Posterior vena cava (tissue), 2 donors: Measurements from ENCODE around the gene THSD7B. TPM values are rescaled to one million over a fixed set of nuclear protein-coding genes. Genes with fewer than 3 reads are reported as not detected.
"Not testable (repeated sequence)": the region's sequence is repeated elsewhere in the genome, so short reads cannot be mapped to it uniquely, and the experiment has no call there.

Source experiments
- DNase-seq: peaks from one replicate; pipeline ENCODE4 v3.0.0-alpha.2; 2020; ENCODE audit warnings: low spot score
- intact Hi-C, 2 donors: fragments of 100-400 bp; cut with DNase I; formaldehyde crosslinking; loops; one replicate each; pipeline versions ENCODE4 v1.14.1 to v1.14.2; 2022 to 2023
- total RNA-seq, 2 donors: library from RNA; stranded (reverse); fragmentation: NEBNext Ultra II Directional; extraction: Animal tissue kit (Norgen Biotek cat#: 25700); gene quantifications; one replicate each; pipeline ENCODE4 v1.2.1, GENCODE V29; 2021
- donor health status: DM: yes; HTN: yes; CAD: no.
- donor health status: DM: yes; HTN: yes; CAD: no.

THSD7B gene
- total RNA-seq, 2 donors from 2014 or later = 0.76 to 1.2 TPM

DNA sequence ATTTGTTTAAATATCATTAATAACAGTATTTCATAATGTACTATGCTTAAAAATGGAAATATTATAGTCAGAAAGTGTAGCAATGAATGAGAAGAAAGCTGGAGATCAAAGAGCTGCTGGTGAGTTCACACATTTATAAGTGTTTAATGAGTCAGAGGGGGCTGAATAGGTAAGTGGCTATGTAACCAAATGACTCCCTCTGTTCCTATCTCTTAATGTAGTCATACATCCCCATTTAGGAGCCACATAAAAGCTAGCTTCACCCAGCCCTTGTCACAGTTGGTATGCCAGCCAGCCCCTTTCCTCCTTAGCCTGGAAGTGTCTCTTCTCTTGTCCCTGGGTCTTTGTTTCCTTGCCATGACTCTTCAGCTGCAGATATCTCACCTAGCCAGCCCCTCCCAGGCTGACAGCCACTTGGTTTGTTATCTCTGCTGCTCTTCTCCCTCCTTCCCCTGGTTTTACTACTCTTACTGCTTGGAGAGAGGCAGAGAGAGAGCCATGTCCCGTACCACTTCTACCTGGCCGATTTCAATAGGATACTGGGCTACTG is 760.4 kb downstream of the THSD7B start:
- DNase-seq = no peak
- intact Hi-C loops = no loop called here

DNA sequence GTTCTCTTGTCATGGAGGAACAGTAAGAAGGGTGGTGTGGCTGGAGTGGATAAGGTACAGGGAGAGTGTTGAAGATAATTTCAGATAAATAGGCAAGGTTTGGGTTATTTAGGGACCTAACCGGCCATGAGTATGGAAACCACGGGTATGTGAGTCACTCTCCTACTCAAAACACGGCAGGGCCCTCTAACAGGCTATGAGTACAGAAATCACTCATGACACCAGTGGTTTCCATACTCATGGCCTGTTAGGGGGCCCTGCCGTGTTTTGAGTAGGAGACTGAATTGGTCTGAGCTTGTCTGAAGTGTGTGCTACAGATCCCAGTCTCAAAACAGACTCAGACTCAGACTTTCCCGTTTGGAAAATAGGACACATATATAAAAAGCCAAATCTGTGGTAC is 770.6 kb downstream of the THSD7B start:
- intact Hi-C loops = no loop called here
- no peak for DNase-seq

DNA sequence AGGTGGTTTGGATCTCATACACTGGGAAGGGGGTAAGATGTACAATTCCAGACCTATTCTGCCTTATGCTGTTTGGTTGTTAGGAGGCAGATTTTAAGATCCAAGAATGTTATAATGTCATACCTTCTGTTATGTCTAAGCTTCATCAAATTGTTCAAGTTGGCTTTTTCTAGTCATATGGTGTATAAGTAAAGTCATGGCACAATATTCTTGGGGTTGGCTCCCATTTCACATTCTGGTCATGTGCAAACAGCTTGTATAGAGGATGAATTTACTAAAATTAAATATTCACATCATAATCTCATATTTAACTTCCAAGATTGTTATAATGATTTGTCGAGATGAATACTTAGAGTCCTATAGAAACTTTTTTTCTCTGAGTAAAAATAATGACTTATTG is 774.0 kb downstream of the THSD7B start:
- intact Hi-C loops = no loop called here
- no peak for DNase-seq

DNA sequence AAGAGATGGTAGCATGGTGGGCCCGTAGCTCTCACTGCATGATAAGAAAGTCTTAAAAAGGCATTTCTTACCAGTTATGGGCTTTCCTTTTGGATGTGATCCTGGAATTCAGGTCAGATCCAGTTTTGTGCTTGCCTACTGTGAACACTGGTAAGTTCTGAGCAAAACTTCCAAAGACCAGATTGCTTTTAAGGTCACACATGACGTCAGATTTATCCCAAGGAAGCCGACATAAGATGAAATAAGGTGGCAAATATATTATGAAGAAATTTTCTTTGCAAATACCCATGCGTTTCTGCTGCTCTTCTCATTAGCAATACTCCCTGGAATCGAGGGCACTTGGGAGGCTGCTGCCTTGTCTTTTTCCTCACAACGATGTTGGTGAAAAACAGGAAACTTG is 782.5 kb downstream of the THSD7B start:
- intact Hi-C loops = no loop called here
- DNase-seq = no peak

DNA sequence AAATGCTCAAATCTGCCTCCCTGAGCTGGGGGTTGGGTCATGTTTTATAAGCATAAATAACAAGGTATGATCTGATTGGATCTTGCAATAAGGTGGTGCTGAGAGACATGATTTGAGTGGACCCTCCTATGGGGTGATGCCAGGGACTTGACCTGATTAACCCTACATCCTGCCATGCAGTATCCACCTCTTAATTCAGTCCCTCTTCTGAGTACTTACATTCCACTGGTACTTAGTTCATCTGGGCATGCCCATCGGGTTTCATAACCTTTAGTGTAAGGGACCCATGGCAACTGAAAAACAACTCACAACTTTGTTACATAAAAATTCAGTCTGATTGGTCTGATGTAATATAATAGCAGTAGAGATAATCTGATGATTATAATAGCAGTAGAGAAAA is 801.0 kb downstream of the THSD7B start:
- intact Hi-C loops = no loop called here
- DNase-seq = no peak

DNA sequence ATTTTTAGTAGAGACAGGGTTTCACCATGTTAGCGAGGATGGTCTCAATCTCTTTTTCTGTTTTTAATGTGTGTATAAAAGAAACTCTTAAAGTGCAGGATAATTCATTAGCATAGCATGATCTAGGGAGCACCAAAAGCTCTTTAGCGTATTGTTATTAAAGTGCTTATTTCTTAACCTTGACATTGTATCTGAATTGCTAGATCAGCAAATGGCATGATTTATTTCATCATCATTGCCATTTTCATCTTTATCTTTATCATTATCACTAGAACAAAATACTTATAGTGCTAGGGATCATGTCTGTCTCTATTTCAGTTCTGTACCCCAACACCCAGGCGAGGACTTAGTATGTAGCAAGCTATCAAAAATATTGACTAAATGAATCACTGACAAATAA is 805.1 kb downstream of the THSD7B start:
- DNase-seq = no peak
- intact Hi-C loops = no loop called here

DNA sequence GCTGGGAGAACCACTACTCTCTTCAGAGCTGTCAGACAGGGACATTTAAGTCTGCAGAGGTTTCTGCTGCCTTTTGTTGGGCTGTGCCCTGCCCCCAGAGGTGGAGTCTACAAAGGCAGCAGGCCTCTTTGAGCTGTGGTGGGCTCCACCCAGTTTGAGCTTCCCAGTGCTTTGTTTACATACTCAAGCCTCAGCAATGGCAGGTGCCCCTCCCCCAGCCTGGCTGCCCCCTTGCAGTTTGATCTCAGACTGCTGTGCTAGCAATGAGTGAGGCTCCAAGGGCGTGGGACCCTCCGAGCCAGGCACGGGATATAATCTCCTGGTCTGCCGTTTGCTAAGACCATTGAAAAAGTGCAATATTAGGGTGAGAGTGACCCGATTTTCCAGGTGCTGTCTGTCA is 822.5 kb downstream of the THSD7B start:
- intact Hi-C loops = not testable (repeated sequence)
- peak; percentile 76 for DNase-seq

DNA sequence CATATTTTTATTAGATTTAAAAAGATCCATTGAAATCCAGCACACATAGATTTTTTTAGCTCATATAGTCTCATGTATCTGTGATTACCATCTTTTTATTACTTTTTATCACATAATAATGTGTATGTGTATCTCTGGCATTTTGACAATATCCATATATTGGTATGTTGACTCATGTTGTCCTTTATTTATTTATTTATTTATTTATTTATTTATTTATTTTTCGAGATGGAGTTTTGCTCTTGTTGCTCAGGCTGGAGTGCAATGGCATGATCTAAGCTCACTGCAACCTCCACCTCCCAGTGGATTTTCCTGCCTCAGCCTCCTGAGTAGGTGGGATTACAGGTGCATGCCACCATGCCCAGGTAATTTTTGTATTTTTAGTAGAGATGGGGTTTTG is 823.2 kb downstream of the THSD7B start:
- DNase-seq, intact Hi-C loops: not testable (repeated sequence)

DNA sequence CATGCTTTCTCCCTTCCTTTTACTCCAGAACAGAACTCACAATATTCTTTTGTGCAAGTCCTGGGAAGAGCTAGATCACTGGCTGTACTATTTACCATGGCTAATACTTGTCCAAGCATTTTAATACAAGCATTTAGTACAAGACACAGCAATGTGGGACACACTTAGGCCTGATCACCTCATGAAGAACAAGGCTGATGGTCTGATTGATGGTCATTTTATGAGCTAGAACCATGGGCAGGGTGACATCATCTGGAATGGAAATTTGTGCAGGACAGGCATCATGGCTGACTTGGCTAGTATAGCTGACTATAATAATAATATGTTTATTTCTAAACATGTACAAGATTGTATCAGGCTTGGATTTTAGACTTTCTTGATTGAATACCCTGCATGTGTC is 824.8 kb downstream of the THSD7B start:
- intact Hi-C loops = no loop called here
- no peak for DNase-seq

DNA sequence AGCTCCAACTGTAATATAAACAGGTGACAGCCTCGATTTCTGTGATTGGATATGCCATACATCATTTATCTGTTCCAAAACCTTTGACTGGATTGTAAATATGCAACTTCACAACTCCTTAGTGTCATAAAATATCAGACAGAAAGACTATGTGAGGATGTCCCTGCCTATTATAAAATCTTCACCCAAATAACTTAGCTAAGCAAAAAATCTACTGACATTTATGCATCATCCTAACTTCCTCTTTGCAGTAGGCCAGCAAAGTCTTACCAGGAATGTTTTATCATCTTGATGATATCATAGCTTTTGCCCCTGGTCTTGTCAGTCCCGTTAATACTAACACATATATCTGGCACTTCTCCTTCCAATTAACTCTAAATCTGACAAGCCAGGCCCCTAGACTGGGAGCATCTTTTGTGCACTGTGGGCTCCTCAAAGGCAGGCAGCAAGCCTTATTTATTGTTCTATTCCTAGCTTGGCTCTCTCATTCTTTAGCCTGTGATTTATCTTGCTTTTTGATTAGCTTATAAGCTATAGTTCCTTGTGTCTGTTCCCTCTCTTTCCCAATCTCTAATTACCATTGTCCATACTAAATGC is 842.5 kb downstream of the THSD7B start:
- intact Hi-C loops = no loop called here
- no peak for DNase-seq

DNA sequence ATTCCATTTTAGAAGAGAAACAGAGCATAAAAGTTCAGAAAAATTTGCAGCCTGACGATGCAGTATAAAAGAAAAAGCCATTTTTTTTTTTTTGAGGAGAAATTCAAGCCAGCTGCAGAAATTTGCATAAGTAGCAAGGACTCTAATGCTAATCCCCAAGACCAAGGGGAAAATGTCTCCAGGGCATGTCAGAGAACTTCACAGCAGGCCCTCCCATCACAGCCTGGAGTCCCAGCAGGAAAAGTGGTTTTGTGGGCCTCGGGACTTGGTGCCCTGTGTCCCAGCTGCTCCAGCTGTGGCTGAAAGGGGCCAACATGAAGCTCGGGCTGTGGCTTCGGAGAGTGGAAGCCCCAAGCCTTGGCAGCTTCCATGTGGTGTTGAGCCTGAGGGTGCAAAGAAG is 873.6 kb downstream of the THSD7B start:
- intact Hi-C loops = no loop called here
- DNase-seq = no peak

DNA sequence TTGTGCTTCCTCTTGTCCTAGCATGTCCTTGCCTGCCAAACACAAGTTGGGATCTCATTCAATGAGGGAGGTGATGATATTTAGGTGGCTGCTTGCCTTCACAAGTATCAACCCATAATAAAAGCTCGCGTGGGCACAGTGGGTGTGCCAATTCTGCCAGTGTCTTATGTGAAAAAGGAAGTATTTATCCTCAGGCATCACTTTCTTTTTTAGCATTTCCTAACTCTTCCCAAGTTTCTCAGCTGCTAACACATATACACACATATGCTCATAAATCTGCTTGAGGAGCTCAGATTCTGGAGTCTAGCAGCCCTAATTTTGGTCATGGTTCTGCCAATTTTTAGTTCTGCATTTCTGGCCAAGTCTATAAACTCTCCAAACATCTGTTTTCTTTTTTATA is 879.4 kb downstream of the THSD7B start:
- intact Hi-C loops = no loop called here
- DNase-seq = no peak

DNA sequence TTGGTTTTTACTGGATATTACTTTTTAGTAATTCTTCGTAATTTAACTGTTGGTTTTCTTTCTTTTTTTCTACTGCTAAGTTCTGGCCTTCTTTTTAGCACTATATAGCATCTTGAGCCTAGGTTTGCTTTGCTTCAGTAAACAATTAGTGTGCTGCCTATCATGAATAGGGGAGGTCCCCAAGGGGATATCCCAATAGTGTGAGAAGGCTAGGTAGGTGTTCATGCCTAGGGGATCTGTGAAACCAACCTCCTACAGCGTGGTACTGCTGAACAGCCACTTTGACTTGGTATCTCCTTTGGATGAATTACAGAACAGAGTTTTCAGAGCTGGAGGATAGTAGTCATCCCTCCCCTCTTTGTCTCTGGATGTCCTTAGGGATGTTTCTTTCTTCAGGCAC is 888.7 kb downstream of the THSD7B start:
- intact Hi-C loops = no loop called here
- no peak for DNase-seq

DNA sequence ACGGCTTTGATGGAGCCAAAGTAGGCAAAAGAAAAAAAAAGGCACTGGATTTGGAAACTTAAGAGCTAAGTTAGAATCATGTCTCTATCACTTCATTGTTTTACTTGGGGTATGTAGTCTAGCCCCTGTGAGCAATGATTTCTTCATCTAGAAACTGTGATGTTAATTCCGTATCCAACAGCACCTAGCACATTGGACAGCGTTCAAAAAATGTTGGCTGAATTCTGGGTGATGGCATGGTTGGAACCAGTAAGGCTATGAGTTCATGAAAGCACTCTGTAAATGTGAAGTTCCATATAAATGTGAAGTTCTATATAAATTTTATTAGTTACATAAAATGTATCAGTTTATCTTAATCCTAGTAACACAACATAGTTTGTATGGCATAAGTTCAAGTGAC is 890.5 kb downstream of the THSD7B start:
- DNase-seq = no peak
- intact Hi-C loops = no loop called here

DNA sequence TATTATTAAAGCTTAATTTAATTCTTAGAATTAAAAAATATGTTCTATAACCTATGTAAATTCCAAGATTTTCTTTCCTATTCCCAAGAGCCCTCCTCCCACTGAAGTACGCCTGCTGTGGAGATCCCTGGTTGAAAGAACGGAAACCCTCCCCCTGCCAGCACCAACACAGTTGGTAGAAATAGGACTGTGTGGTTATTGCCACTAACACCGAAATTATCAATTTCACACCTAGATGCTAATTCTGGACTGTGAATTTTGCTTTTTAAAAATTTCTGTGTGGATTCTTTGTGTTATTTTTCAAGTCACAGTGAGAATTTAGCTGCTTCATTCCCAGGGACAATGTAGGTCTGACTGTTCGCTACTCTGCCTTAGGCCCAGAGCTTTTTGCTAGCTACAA is 893.1 kb downstream of the THSD7B start:
- intact Hi-C loops = no loop called here
- DNase-seq = no peak

DNA sequence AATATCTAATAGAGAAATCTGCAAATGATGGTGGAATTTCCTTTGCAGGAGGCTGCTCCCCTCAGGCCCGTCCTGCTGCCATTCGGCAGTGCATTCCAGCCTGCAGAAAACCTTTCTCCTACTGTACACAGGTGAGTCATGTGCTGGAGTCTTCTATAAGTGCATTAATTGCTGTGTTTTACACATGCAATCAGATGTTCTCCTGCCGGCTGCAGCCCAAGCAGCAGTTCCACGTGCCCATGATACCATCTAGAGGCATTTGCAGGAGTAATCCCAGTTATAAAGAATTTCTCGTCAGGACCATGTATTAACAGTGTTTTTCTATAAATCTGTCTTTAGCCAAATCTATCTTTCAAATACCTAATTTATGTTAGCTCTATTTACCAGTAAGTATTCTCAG is 894.3 kb downstream of the THSD7B start:
- no peak for DNase-seq
- intact Hi-C loops = no loop called here

DNA sequence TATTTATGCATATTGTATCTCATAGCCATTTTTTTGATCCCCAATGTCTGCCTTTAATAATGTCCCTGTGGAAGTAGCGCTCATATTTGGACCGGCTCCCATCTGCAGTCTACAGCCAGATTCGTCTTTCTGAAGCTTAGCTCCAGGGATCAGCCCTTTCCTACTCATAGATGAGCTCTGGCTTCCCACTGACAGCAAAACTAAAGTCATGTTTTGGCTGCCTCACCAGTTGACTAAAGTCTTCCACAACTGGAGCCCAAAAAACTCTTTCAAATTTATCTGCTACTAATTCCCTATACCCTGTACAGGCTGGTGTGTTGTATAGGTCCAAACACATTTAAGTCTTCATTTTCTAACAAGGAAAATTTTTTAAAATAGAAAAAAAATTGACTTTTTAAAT is 904.8 kb downstream of the THSD7B start:
- no peak for DNase-seq
- intact Hi-C loops = no loop called here

DNA sequence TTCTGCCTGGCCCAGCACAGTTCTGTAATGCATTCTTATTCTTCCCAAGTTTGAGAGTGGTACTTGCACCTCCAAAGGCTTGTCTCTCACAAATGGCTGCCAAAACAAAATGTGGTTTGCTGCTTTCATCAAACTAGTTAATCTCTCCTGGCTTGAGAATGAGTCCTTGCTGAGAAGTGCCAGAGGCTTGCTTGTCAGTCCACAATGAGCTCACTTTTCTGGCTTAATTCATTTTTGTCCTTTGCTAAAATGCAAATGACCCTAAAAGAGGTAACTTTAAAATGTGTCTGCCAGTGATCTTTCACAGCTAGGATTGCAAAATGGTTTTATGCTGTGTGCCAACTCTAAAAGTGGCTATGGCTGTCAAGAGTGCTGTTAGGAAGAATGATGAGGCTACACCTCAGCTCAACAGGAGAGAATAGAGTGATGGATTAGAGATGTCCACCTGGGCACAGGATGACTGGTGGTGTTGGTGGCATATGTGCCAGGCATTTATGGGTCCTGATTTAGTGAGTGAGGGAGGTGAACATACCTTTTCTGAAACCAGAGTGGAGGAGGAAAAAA is 907.7 kb downstream of the THSD7B start:
- DNase-seq = no peak
- intact Hi-C loops = no loop called here

DNA sequence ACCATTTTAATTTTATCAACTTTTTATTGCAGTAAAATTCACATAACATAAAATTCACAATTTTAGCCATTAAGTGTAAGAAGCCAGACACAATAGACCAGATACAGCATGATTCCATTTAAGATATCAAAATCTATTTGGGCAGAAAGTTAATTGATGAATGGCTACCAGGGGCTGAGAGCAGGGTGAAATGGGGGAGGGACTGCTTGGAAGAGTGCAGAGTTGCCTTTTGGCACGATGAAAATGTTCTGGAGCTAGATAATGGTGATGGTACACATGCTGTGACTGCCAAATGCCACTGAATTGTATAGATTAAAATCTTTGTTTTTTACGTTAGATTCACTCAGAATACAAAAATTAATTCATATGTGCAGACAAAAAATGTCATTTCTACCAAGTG is 909.6 kb downstream of the THSD7B start:
- intact Hi-C loops = no loop called here

DNA sequence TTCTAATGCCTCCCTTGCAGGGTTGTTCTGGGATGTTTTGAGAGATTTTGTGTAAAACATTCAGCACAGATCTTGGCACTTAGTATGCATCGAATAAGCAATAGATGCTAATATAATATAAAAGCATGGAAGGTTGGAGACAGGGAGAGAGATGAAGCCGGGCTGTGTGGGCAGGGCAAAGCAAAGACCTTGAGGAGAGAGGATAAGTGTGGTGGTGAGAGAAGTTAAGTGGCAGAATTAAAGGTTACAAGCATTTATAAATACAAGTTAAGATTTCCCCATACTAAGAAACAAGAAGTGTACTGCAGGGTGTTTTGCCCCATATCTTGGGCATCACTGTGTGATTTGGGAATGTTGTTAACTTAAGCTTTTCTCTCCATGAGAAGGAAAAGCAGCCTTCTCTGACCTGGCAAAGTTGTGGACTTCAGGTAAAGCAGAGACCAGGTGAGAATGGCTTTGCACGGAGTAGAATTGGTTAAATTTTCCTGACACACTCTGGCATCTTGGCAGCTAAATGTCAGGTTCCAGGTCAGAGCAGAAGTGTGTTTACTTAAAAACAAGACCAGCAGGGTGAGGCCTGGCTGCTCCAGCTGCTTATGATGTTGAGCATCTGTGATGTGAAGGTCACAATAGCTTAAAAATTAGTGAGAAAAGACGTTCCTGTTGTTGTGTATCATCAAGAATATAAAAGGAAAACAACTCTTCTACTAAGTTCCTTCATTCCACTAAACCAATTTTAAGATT is 910.4 kb downstream of the THSD7B start:
- no peak for DNase-seq
- intact Hi-C loops = no loop called here

More for the DNA sequence above, 909.6 kb downstream of the THSD7B start:
- DNase-seq = no peak

DNA sequence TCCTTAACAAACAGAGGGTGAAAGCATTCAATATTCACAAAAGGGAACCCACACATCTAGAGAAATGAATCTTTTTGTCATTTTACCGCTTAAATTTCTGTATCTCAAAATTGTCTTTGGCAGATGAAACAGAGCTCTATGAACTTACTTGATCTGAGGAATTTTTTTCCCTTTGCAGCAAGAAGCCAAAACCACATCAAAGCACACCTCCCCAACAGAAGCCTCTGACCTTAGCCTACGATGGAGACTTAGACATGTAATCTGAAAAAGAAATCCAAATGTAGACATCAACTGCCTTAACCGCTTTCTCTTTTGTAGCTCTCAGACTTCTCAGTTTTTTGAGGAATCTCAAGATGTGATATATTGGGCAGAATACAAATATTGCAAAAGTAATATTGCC is 911.0 kb downstream of the THSD7B start:
- intact Hi-C loops = no loop called here
- no peak for DNase-seq
